ENCODE measurements around the gene PGS1. TPM values are rescaled to one million over a fixed set of nuclear protein-coding genes. Genes with fewer than 3 reads are reported as not detected.

The PGS1 gene
- total RNA-seq, 2 donors from 2014 or later = 29.2 to 57.4 TPM

- Histone ChIP-seq H3K4me1 (replicated peaks) (no peaks in the 10 kb centered on the region), H3K27me3 (replicated peaks; ENCODE audit: insufficient read depth) (no peaks in the 10 kb centered on the region), H3K27ac (no peak overlapping the region), H3K4me3 (no peak overlapping the region), H3K36me3 (no peaks in the 10 kb centered on the region), H3K9me3 (no peaks in the 10 kb centered on the region)
- TF ChIP-seq POLR2A (IDR thresholded peaks at IDR 0.05) (no peak), CTCF (IDR thresholded peaks at IDR 0.05) (no peak), POLR2AphosphoS5 (IDR thresholded peaks at IDR 0.05) (no peak)
- intact Hi-C loops (cut with DNase I) = no loop called here
- WGBS = 82% methylated on average over 4 of the region's 4 CpGs
- no peak for DNase-seq (ENCODE audit: low spot score)
Observed at GRCh38 chr17:78332991-78333390, 45.5 kb upstream of the PGS1 start.

GRCh38 chr17:78335209-78335608 lies 43.2 kb upstream of the PGS1 start:
- Histone ChIP-seq H3K4me3 (no peak overlapping the region), H3K27ac (no peak overlapping the region), H3K9me3 (no peaks in the 10 kb centered on the region), H3K36me3 (no peaks in the 10 kb centered on the region), H3K4me1 (replicated peaks) (no peaks in the 10 kb centered on the region), H3K27me3 (replicated peaks; ENCODE audit: insufficient read depth) (no peaks in the 10 kb centered on the region)
- WGBS = 65% methylated on average over 11 of the region's 11 CpGs
- DNase-seq (ENCODE audit: low spot score) = no peak
- TF ChIP-seq CTCF (IDR thresholded peaks at IDR 0.05) (no peak), POLR2A (IDR thresholded peaks at IDR 0.05) (no peak), POLR2AphosphoS5 (IDR thresholded peaks at IDR 0.05) (no peak)
- intact Hi-C loops (cut with DNase I) = no loop called here

- peaks cover 3% of the 10 kb centered on the region for H3K4me1 ChIP-seq (replicated peaks)
- DNase-seq (ENCODE audit: low spot score) = no peak
- no peaks in the 10 kb centered on the region for H3K36me3 ChIP-seq
- 93% methylated on average over 19 of the region's 19 CpGs for WGBS
- intact Hi-C loops (cut with DNase I) = no loop called here
- H3K27ac ChIP-seq = no peak overlapping the region
- H3K4me3 ChIP-seq = no peak overlapping the region
- no peaks in the 10 kb centered on the region for H3K27me3 ChIP-seq (replicated peaks; ENCODE audit: insufficient read depth)
- no peaks in the 10 kb centered on the region for H3K9me3 ChIP-seq
- no peak for TF ChIP-seq POLR2A (IDR thresholded peaks at IDR 0.05)
- no peak for TF ChIP-seq CTCF (IDR thresholded peaks at IDR 0.05)
- no peak for TF ChIP-seq POLR2AphosphoS5 (IDR thresholded peaks at IDR 0.05)
Observed at GRCh38 chr17:78337244-78338109, 41.0 kb upstream of the PGS1 start.

- no peak overlapping the region for H3K27ac ChIP-seq
Observed at GRCh38 chr17:78338486-78339259, 39.8 kb upstream of the PGS1 start.

More at GRCh38 chr17:78338486-78339259, 39.8 kb upstream of the PGS1 start:
- H3K4me3 ChIP-seq = no peak overlapping the region
- no peak for TF ChIP-seq CTCF (IDR thresholded peaks at IDR 0.05)
- TF ChIP-seq POLR2A (IDR thresholded peaks at IDR 0.05) = no peak
- no peak for TF ChIP-seq POLR2AphosphoS5 (IDR thresholded peaks at IDR 0.05)
- no peaks in the 10 kb centered on the region for H3K27me3 ChIP-seq (replicated peaks; ENCODE audit: insufficient read depth)
- peaks cover 3% of the 10 kb centered on the region for H3K4me1 ChIP-seq (replicated peaks)
- no peak for DNase-seq (ENCODE audit: low spot score)
- no peaks in the 10 kb centered on the region for H3K9me3 ChIP-seq
- WGBS = 71% methylated on average over 11 of the region's 11 CpGs
- H3K36me3 ChIP-seq = no peaks in the 10 kb centered on the region
- intact Hi-C loops (cut with DNase I) = no loop called here

Measured in prostate gland (tissue), 2 donors.